ENCODE measurements around the gene AGBL4. TPM values are rescaled to one million over a fixed set of nuclear protein-coding genes. Genes with fewer than 3 reads are reported as not detected.
"Not testable (repeated sequence)": the region's sequence is repeated elsewhere in the genome, so short reads cannot be mapped to it uniquely, and the experiment has no call there.

AGBL4 gene
- total and polyA plus RNA-seq, 2 experiments from 2014 or later, result not detected

GRCh38 chr1:49306507-49307070 is 717.2 kb downstream of the AGBL4 start:
- H3K27ac ChIP-seq, result no peak overlapping the region
- no peak for TF ChIP-seq CTCF (IDR thresholded peaks at IDR 0.05; ENCODE audit: low read depth, low read length)
- H3K27me3 ChIP-seq, result no peaks in the 10 kb centered on the region

GRCh38 chr1:49302400-49302799 is 721.4 kb downstream of the AGBL4 start:
- not testable (repeated sequence) for DNase-seq (ENCODE audit: low read depth in 1 of 2, low spot score in 1 of 2); H3K4me1 ChIP-seq (ENCODE audit: low read depth); H3K4me3 ChIP-seq; H3K9me3 ChIP-seq (ENCODE audit: low read depth); H3K27ac ChIP-seq; H3K36me3 ChIP-seq; H3K27me3 ChIP-seq

More at GRCh38 chr1:49306507-49307070, 717.2 kb downstream of the AGBL4 start:
- DNase-seq (ENCODE audit: low read depth in 1 of 2, low spot score in 1 of 2), result no peak
- Histone ChIP-seq H3K4me3 (no peak overlapping the region), H3K36me3 (no peaks in the 10 kb centered on the region), H3K4me1 (ENCODE audit: low read depth) (no peaks in the 10 kb centered on the region), H3K9me3 (ENCODE audit: low read depth) (peaks cover 4% of the 10 kb centered on the region)

- no peak overlapping the region for H3K27ac ChIP-seq
- no peaks in the 10 kb centered on the region for H3K9me3 ChIP-seq (ENCODE audit: low read depth)
- H3K4me1 ChIP-seq (ENCODE audit: low read depth), result no peaks in the 10 kb centered on the region
- H3K36me3 ChIP-seq, result no peaks in the 10 kb centered on the region
- no peaks in the 10 kb centered on the region for H3K27me3 ChIP-seq
- no peak overlapping the region for H3K4me3 ChIP-seq
- TF ChIP-seq CTCF (IDR thresholded peaks at IDR 0.05; ENCODE audit: low read depth, low read length), result no peak
- no peak for DNase-seq (ENCODE audit: low read depth in 1 of 2, low spot score in 1 of 2)
These were observed 725.5 kb downstream of the AGBL4 start for GRCh38 chr1:49298304-49298703.

GRCh38 chr1:49297783-49298182 is 726.0 kb downstream of the AGBL4 start:
- Histone ChIP-seq H3K4me3 (no peak overlapping the region), H3K27ac (no peak overlapping the region), H3K9me3 (ENCODE audit: low read depth) (no peaks in the 10 kb centered on the region), H3K36me3 (no peaks in the 10 kb centered on the region), H3K4me1 (ENCODE audit: low read depth) (no peaks in the 10 kb centered on the region), H3K27me3 (no peaks in the 10 kb centered on the region)
- DNase-seq (ENCODE audit: low read depth in 1 of 2, low spot score in 1 of 2), result no peak
- no peak for TF ChIP-seq CTCF (IDR thresholded peaks at IDR 0.05; ENCODE audit: low read depth, low read length)

- Histone ChIP-seq H3K36me3 (no peaks in the 10 kb centered on the region), H3K27ac (no peak overlapping the region), H3K27me3 (no peaks in the 10 kb centered on the region), H3K4me1 (ENCODE audit: low read depth) (no peaks in the 10 kb centered on the region), H3K4me3 (no peak overlapping the region), H3K9me3 (ENCODE audit: low read depth) (no peaks in the 10 kb centered on the region)
- TF ChIP-seq CTCF (IDR thresholded peaks at IDR 0.05; ENCODE audit: low read depth, low read length), result no peak
- no peak for DNase-seq (ENCODE audit: low read depth in 1 of 2, low spot score in 1 of 2)
These were observed 729.2 kb downstream of the AGBL4 start for GRCh38 chr1:49294539-49294938.

- TF ChIP-seq CTCF (IDR thresholded peaks at IDR 0.05; ENCODE audit: low read depth, low read length), result no peak
- Histone ChIP-seq H3K27me3 (no peaks in the 10 kb centered on the region), H3K4me1 (ENCODE audit: low read depth) (no peaks in the 10 kb centered on the region), H3K27ac (no peak overlapping the region), H3K4me3 (no peak overlapping the region), H3K9me3 (ENCODE audit: low read depth) (no peaks in the 10 kb centered on the region), H3K36me3 (no peaks in the 10 kb centered on the region)
- no peak for DNase-seq (ENCODE audit: low read depth in 1 of 2, low spot score in 1 of 2)
These were observed 730.7 kb downstream of the AGBL4 start for GRCh38 chr1:49293016-49293415.

GRCh38 chr1:49257211-49258049 is 766.3 kb downstream of the AGBL4 start:
- not testable (repeated sequence) for H3K27ac ChIP-seq; H3K27me3 ChIP-seq; H3K36me3 ChIP-seq; H3K4me3 ChIP-seq; H3K4me1 ChIP-seq (ENCODE audit: low read depth); DNase-seq (ENCODE audit: low read depth in 1 of 2, low spot score in 1 of 2); H3K9me3 ChIP-seq (ENCODE audit: low read depth)

Measured in cardiac muscle cell (in vitro differentiated cells and primary cell).